CD4-positive, alpha-beta T cell treated with Interleukin-15 for 4 hours (primary cell): Measurements from ENCODE around the gene CHTF8.
A peak's percentile ranks its signal among the peaks of the same experiment; 100 is the strongest.
"Not testable (repeated sequence)": the region's sequence is repeated elsewhere in the genome, so short reads cannot be mapped to it uniquely, and the experiment has no call there.

Experiments
- DNase-seq: peaks from one replicate; pipeline ENCODE4 v3.0.0-alpha.2; 2020; ENCODE audit warnings: low spot score

The CHTF8 gene

GRCh38 chr16:69138608-69139007, 6.2 kb upstream of the CHTF8 start:
- DNase-seq, result no peak

GRCh38 chr16:69133373-69133954, 1.1 kb upstream of the CHTF8 start:
- no peak for DNase-seq

- DNase-seq, result peak; percentile 56
Observed at GRCh38 chr16:69131839-69132423, 457 bp downstream of the CHTF8 start.

- no peak for DNase-seq
Observed at GRCh38 chr16:69131167-69131838, 1.1 kb downstream of the CHTF8 start.

- no peak for DNase-seq
Observed at GRCh38 chr16:69130461-69130860, 1.9 kb downstream of the CHTF8 start.

- no peak for DNase-seq
Observed at GRCh38 chr16:69127966-69128510, 4.3 kb downstream of the CHTF8 start.

- DNase-seq, result not testable (repeated sequence)
Observed at GRCh38 chr16:69126801-69127200, 5.6 kb downstream of the CHTF8 start.

GRCh38 chr16:69126221-69126620, 6.2 kb downstream of the CHTF8 start:
- DNase-seq, result no peak

- not testable (repeated sequence) for DNase-seq
Observed at GRCh38 chr16:69124961-69125360, 7.4 kb downstream of the CHTF8 start.

- DNase-seq, result not testable (repeated sequence)
Observed at GRCh38 chr16:69124406-69124805, 8.0 kb downstream of the CHTF8 start.

- DNase-seq, result peak; percentile 65
Observed at GRCh38 chr16:69123910-69124309, 8.5 kb downstream of the CHTF8 start.

- DNase-seq, result no peak
Observed at GRCh38 chr16:69120096-69120664, 12.2 kb downstream of the CHTF8 start.

GRCh38 chr16:69119536-69119935, 12.9 kb downstream of the CHTF8 start:
- no peak for DNase-seq

GRCh38 chr16:69118994-69119393, 13.4 kb downstream of the CHTF8 start:
- DNase-seq, result no peak

GRCh38 chr16:69118468-69118867, 13.9 kb downstream of the CHTF8 start:
- DNase-seq, result no peak

GRCh38 chr16:69116906-69117305, 15.5 kb downstream of the CHTF8 start:
- no peak for DNase-seq

GRCh38 chr16:69116256-69116875, 16.0 kb downstream of the CHTF8 start:
- DNase-seq, result no peak

- DNase-seq, result no peak
Observed at GRCh38 chr16:69115837-69116236, 16.6 kb downstream of the CHTF8 start.

GRCh38 chr16:69115361-69115760, 17.0 kb downstream of the CHTF8 start:
- no peak for DNase-seq

- DNase-seq, result no peak
Observed at GRCh38 chr16:69114976-69115355, 17.4 kb downstream of the CHTF8 start.

GRCh38 chr16:69114346-69114975, 17.9 kb downstream of the CHTF8 start:
- DNase-seq, result no peak

- no peak for DNase-seq
Observed at GRCh38 chr16:69113216-69113615, 19.2 kb downstream of the CHTF8 start.
